GM12873 (cell line): ENCODE results near the gene RPRD1A.

Experiments used
- TF ChIP-seq, protein P1 (sequence below): IDR thresholded peaks from 2 replicates; pipeline ENCODE4 v1.5.1; 2012; ENCODE audit warnings: low read depth, mild to moderate bottlenecking, moderate library complexity, low read length, control low read depth; ENCODE audit not compliant: insufficient read depth; ENCODE audit errors: missing control alignments

Gene RPRD1A

DNA sequence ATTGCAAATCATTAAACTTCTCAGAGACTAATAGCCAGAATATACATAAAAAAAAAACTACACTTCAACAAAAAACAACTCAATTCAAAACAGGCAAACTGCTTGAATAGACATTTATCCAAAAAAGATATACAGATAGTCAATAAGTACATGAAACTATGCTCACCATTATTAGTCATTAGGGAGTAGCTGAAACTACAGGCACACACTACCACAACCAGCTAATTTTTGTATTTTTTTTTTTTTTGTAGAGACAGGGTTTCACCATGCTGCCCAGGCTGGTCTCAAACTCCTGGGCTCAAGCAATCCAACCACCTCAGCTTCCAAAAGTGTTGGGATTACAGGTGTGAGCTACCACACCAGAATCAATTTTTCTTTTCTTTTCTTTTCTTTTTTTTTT is 16.9 kb downstream of the RPRD1A start:
- TF ChIP-seq, protein P1, sequence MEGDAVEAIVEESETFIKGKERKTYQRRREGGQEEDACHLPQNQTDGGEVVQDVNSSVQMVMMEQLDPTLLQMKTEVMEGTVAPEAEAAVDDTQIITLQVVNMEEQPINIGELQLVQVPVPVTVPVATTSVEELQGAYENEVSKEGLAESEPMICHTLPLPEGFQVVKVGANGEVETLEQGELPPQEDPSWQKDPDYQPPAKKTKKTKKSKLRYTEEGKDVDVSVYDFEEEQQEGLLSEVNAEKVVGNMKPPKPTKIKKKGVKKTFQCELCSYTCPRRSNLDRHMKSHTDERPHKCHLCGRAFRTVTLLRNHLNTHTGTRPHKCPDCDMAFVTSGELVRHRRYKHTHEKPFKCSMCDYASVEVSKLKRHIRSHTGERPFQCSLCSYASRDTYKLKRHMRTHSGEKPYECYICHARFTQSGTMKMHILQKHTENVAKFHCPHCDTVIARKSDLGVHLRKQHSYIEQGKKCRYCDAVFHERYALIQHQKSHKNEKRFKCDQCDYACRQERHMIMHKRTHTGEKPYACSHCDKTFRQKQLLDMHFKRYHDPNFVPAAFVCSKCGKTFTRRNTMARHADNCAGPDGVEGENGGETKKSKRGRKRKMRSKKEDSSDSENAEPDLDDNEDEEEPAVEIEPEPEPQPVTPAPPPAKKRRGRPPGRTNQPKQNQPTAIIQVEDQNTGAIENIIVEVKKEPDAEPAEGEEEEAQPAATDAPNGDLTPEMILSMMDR: no peak

DNA sequence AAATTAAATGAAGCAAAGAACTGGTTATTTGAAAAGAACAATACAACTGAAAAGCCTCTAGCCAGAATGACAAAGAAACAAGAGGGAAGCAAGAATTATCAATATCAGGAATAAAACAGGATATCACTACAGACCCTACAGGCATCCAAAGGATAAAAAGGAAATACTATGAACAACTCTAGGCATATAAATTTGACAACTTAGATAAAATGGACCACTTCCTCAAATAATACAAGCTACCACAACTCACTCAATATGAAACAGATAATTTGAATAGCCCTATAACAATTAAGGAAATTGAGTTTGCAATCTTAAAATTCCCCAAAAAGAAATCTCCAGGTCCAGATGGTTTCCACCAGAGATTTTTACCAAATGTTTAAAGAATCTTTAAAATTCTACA is 19.8 kb downstream of the RPRD1A start:
- TF ChIP-seq, protein P1: no peak

DNA sequence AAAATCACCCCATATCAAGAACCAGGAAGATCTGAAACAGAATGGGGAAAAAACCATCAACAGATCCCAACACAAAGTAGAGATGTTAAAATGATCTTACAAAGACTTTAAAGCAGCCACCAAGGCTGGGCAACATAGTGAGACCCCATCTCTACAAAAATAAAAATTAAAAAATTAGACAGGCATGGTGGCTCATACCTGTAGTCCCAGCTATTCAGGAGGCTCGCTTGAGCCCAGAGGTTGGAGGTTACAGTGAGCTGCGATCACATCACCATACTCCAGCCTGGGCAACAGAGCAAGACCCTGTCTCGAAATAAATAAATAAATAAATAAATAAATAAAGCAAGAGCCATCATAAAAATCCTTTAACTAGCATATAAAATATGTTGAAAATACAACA is 20.5 kb downstream of the RPRD1A start:
- TF ChIP-seq, protein P1: no peak

DNA sequence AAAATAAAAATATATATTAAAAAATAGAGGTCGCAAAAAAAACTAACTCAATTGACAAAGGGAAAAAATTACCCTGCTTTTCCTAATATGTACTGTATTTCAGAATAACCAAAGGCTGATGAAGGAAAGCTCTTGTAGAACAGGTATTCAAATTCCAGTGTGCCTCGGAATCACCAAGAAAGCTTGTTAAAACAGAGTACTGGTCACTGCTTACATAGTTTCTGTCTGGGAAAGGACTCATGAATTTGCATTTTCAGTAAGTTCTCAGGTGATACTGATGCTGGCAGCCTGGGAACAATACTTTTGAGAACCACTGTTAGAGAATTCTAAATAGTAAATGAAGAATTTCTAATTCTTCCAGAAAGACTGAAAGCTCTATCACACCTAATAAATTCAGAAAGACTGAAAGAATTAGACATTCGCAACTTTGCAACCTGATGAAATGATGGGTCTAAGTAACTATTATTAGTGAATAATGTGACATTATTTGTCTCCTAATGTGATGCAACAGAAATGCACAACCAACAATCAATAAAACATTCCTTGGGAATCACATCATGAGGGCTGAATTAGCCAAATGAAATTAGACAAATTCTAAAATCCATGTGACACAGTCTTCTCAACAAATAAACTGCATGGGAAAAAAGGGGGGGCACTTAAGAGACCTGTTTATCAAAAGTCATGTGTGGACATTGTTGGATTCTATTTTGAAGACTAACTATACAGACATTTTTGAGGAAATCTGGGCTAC is 21.9 kb downstream of the RPRD1A start:
- TF ChIP-seq, protein P1: no peak

DNA sequence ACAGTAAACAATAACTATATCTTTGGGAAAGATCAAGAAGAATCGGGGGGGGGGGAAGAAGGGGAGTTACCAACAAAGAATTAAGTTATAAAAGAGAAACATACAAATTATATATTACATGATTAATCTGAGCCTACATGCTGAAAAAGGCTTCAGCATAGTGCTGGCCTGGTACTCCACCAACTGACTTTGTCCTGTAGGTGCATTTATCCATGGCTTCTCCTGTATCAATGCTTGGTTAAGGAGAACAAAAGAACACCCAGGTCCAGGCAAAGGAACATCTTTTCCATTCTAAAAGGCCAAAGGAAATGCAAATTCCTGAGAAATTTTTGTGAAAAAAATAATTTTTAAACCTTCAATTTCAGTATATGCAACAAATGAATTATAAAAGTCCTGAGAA is 24.2 kb downstream of the RPRD1A start:
- TF ChIP-seq, protein P1: no peak

DNA sequence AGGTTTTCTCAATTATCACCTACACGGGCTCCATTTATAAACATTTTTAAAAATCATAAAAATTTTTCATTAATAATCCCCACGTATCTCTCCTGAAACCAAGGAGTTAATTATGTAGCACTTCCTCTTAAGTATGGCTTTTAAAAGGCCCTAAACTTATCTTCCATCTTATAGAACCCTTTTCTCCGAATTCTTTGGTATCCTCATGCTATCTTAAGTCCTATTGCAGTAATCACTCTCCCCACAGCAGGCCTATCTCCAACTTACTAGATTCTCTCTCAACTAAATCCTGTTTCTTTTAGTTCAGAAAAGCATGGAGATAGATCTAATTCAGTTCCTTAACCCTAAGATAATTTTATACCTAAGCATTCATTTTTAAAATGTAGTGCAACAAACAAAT is 26.2 kb downstream of the RPRD1A start:
- TF ChIP-seq, protein P1: no peak

DNA sequence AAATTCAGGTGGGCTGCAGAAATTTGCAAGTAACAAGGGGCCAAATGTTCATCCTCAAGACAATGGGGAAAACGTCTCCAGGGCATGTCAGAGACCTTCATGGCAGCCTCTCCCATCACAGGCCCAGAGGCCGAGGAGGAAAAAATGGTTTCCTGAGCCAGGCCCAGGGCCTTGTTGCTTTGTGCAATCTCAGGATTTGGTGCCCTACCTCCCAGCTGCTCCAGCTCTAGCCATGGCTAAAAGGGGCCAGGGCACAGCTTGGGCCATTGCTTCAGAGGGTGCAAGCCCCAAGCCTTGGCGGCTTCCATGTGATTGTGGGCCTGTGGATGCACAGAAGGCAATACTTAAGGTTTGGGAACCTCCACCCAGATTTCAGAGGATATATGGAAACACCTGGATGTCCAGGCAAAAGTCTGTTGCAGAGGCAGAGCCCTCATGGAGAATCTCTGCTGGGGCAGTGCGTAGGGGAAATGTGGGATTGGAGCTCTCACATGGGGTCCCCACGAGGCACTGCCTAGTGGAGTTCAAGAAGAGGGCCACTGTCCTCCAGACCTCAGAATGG is 29.2 kb downstream of the RPRD1A start:
- TF ChIP-seq, protein P1: no peak
